SK-N-SH (cell line): ENCODE measurements around the gene ADAMTS10. TPM values are rescaled to one million over a fixed set of nuclear protein-coding genes. Genes with fewer than 3 reads are reported as not detected.

ENCODE experiments used
- CTCF ChIA-PET: fragments of 300-600, 350-600 bp; formaldehyde crosslinking; extraction: SDS; loops from one replicate; lab custom pipeline; 2021; lab: Yijun Ruan, JAX
- POLR2A ChIA-PET: fragments of 350-600 bp; sonication (Branson Sonifier 250); formaldehyde crosslinking; extraction: SDS; loops from one replicate; lab custom pipeline; 2020; ENCODE audit warnings: antibody characterized with exemption, inconsistent platforms; lab: Yijun Ruan, JAX
- DNase-seq: peaks from one replicate; pipeline ENCODE4 v3.0.0; 2012
- H2AFZ ChIP-seq: fragments of 200-600 bp; sonication (generic); 2 replicates; pipeline ENCODE4 v1.8.1; 2016; ENCODE audit warnings: antibody characterized with exemption, mild to moderate bottlenecking, low read depth
- H3F3A ChIP-seq: fragments of 200-600 bp; sonication (generic); replicated peaks from 2 replicates; pipeline ENCODE3; 2016; ENCODE audit warnings: antibody characterized with exemption, mild to moderate bottlenecking; ENCODE audit not compliant: insufficient read depth
- H3K27ac ChIP-seq, 2 experiments: fragments of 200-500 bp in 1 of 2; fragments of 200-600 bp in 1 of 2; sonication (Bioruptor generic) in 1 of 2; sonication (generic), shearing (Covaris generic) in 1 of 2; 2 replicates each; pipeline versions ENCODE4 v1.5.1 to v1.6.1; 2014 to 2016; ENCODE audit warnings: low read depth in 2 of 2, inconsistent platforms in 1 of 2, low read length in 1 of 2, mild to moderate bottlenecking in 1 of 2, mixed read lengths in 1 of 2
- H3K27me3 ChIP-seq: fragments of 200-600 bp; sonication (generic), shearing (Covaris generic); 2 replicates; pipeline ENCODE4 v1.6.1; 2016; ENCODE audit warnings: mixed run types; ENCODE audit not compliant: insufficient read depth
- H3K36me3 ChIP-seq, 2 experiments: fragments of 200-500 bp in 1 of 2; fragments of 200-600 bp in 1 of 2; sonication (Bioruptor generic) in 1 of 2; sonication (generic) in 1 of 2; replicated peaks in 1 of 2; 2 replicates each; pipeline versions ENCODE3 to v1.5.1; 2014 to 2016; ENCODE audit warnings: low read length in 1 of 2, mild to moderate bottlenecking in 1 of 2; ENCODE audit not compliant: insufficient read depth in 2 of 2, control insufficient read depth in 1 of 2
- H3K4me1 ChIP-seq, 2 experiments: fragments of 200-500 bp in 1 of 2; fragments of 200-600 bp in 1 of 2; sonication (Bioruptor generic) in 1 of 2; sonication (generic), shearing (Covaris generic) in 1 of 2; 2 replicates each; pipeline versions ENCODE4 v1.5.1 to v1.6.1; 2014 to 2016; ENCODE audit warnings: low read depth in 1 of 2, low read length in 1 of 2, mixed run types in 1 of 2; ENCODE audit not compliant: insufficient read depth in 2 of 2, control insufficient read depth in 1 of 2
- H3K4me2 ChIP-seq: fragments of 200-600 bp; sonication (generic), shearing (Covaris generic); 2 replicates; pipeline ENCODE4 v1.6.1; 2017; ENCODE audit warnings: mixed run types
- H3K4me3 ChIP-seq, 2 experiments: fragments of 200-500 bp in 1 of 2; fragments of 200-600 bp in 1 of 2; sonication (Bioruptor generic) in 1 of 2; sonication (generic), shearing (Covaris generic) in 1 of 2; 2 replicates each; pipeline versions ENCODE4 v1.5.1 to v1.8.1; 2014 to 2016; ENCODE audit warnings: low read depth in 2 of 2, inconsistent platforms in 1 of 2, low read length in 1 of 2, mild to moderate bottlenecking in 1 of 2, mixed read lengths in 1 of 2, moderate library complexity in 1 of 2
- H3K79me2 ChIP-seq: fragments of 200-600 bp; sonication (generic); 2 replicates; pipeline ENCODE4 v1.8.1; 2017; ENCODE audit warnings: mild to moderate bottlenecking; ENCODE audit not compliant: insufficient read depth
- H3K9ac ChIP-seq: fragments of 200-600 bp; sonication (generic); 2 replicates; pipeline ENCODE4 v1.6.1; 2017; ENCODE audit warnings: mixed run types
- H3K9me2 ChIP-seq: fragments of 200-600 bp; sonication (generic); 2 replicates; pipeline ENCODE4 v1.6.1; 2017; ENCODE audit warnings: mixed run types
- H3K9me3 ChIP-seq: fragments of 200-600 bp; sonication (generic); 2 replicates; pipeline ENCODE4 v1.6.1; 2017; ENCODE audit warnings: mixed run types, mild to moderate bottlenecking, moderate library complexity
- H4K20me1 ChIP-seq: fragments of 200-600 bp; sonication (generic); 2 replicates; pipeline ENCODE4 v1.6.1; 2017; ENCODE audit warnings: mild to moderate bottlenecking, mixed run types; ENCODE audit not compliant: insufficient read depth
- CHD2 ChIP-seq: fragments of 150-350 bp; IDR thresholded peaks from 2 replicates; pipeline ENCODE4 v1.6.1; 2018; ENCODE audit warnings: low read length; ENCODE audit not compliant: partially characterized antibody
- CTCF ChIP-seq: fragments of 200-600 bp; sonication (generic); IDR thresholded peaks from 2 replicates; pipeline ENCODE4 v1.6.1; 2017; ENCODE audit warnings: antibody characterized with exemption, mild to moderate bottlenecking, moderate library complexity
- EZH2phosphoT487 ChIP-seq: fragments of 200-600 bp; sonication (generic); IDR thresholded peaks from 2 replicates; pipeline ENCODE4 v1.6.1; 2017; ENCODE audit warnings: low read depth, mixed run types, mild to moderate bottlenecking, antibody characterized with exemption, moderate library complexity, borderline replicate concordance
- FOSL2 ChIP-seq: IDR thresholded peaks from 2 replicates; pipeline ENCODE4 v1.4.0; 2012; ENCODE audit warnings: low read depth, mild to moderate bottlenecking, moderate library complexity, borderline replicate concordance
- FOXJ3 ChIP-seq: sonication (generic); formaldehyde crosslinking; IDR thresholded peaks from 2 replicates; pipeline ENCODE4 v1.5.1; 2020; ENCODE audit warnings: mild to moderate bottlenecking, missing genetic modification reagents
- IRF3 ChIP-seq: fragments of 150-350 bp; IDR thresholded peaks from 2 replicates; pipeline ENCODE4 v1.6.1; 2016; ENCODE audit warnings: mild to moderate bottlenecking, low read depth, low read length
- JUND ChIP-seq: IDR thresholded peaks from 2 replicates; pipeline ENCODE4 v1.4.0; 2012
- MEF2A ChIP-seq: IDR thresholded peaks from 2 replicates; pipeline ENCODE4 v1.4.0; 2012; ENCODE audit warnings: low read depth, borderline replicate concordance
- NFIC ChIP-seq: IDR thresholded peaks from 2 replicates; pipeline ENCODE4 v1.4.0; 2012; ENCODE audit warnings: borderline replicate concordance
- POLR2AphosphoS5 ChIP-seq: IDR thresholded peaks from 2 replicates; pipeline ENCODE4 v1.6.1; 2012; ENCODE audit warnings: low read depth, low read length
- RCOR1 ChIP-seq: fragments of 150-350 bp; IDR thresholded peaks from 2 replicates; pipeline ENCODE4 v1.6.1; 2017; ENCODE audit warnings: antibody characterized with exemption, low read length
- REST ChIP-seq: IDR thresholded peaks from 2 replicates; pipeline ENCODE4 v1.6.1; 2012; ENCODE audit warnings: mild to moderate bottlenecking, low read depth, low read length, moderate library complexity
- RXRA ChIP-seq: IDR thresholded peaks from 2 replicates; pipeline ENCODE4 v1.4.0; 2012; ENCODE audit warnings: low read depth, mild to moderate bottlenecking, borderline replicate concordance
- SIN3A ChIP-seq: IDR thresholded peaks from 2 replicates; pipeline ENCODE4 v1.6.1; 2012; ENCODE audit warnings: low read depth, mild to moderate bottlenecking, low read length, moderate library complexity, borderline replicate concordance
- TAF1 ChIP-seq: IDR thresholded peaks from 2 replicates; pipeline ENCODE4 v1.6.1; 2012; ENCODE audit warnings: low read depth, mild to moderate bottlenecking, low read length, moderate library complexity, borderline replicate concordance
- TCF12 ChIP-seq: IDR thresholded peaks from 2 replicates; pipeline ENCODE4 v1.4.0; 2012
- TEAD4 ChIP-seq: IDR thresholded peaks from 2 replicates; pipeline ENCODE4 v1.4.0; 2012; ENCODE audit warnings: mild to moderate bottlenecking, borderline replicate concordance; ENCODE audit not compliant: insufficient read depth
- USF2 ChIP-seq: fragments of 150-350 bp; IDR thresholded peaks from 2 replicates; pipeline ENCODE4 v1.6.1; 2017; ENCODE audit warnings: antibody characterized with exemption, low read length, low read depth, borderline replicate concordance
- YY1 ChIP-seq: IDR thresholded peaks from 2 replicates; pipeline ENCODE4 v1.4.0; 2012; ENCODE audit warnings: low read depth, mild to moderate bottlenecking
- WGBS: methylation state at CpG from one replicate; pipeline ENCODE4 v1.1.6; 2017; ENCODE audit warnings: low lambda C conversion rate; 5-methylcytosine and 5-hydroxymethylcytosine counted together
- polyA plus RNA-seq, 3 experiments: library from polyadenylated mRNA; depleted of rRNA; stranded (reverse); fragments of >200 nt; gene quantifications; 2 replicates each; pipeline ENCODE4 v1.2.3, GENCODE V29; 2012

ADAMTS10 gene
- polyA plus RNA-seq, 1 of the 3 experiments (the other 2 are of a cell fraction) = 3.6 TPM

GRCh38 chr19:8601796-8602195 is 8.7 kb downstream of the ADAMTS10 start:
- 74% methylated on average over 5 of the region's 5 CpGs for WGBS

GRCh38 chr19:8600816-8601215 is 9.7 kb downstream of the ADAMTS10 start:
- H2AFZ ChIP-seq = no peak overlapping the region
- WGBS = 92% methylated on average over 15 of the region's 16 CpGs
- POLR2A ChIA-PET = no interaction called here
- no peaks in the 10 kb centered on the region for H3K9me3 ChIP-seq
- no peak overlapping the region for H3K9ac ChIP-seq
- H3K4me3 ChIP-seq = no peak overlapping the region
- CTCF ChIA-PET = interaction anchor here (6.3 kb wide), 1 partner anchor 22 kb away, joined by 45 read pairs; the partner anchor contains the start of gene MYO1F
- no peak overlapping the region for H3K27ac ChIP-seq
- DNase-seq = no peak
- no peaks in the 10 kb centered on the region for H3K27me3 ChIP-seq
- H3K79me2 ChIP-seq = no peaks in the 10 kb centered on the region
- H3K4me2 ChIP-seq = no peak overlapping the region
- no peaks in the 10 kb centered on the region for H3K9me2 ChIP-seq
- no peaks in the 10 kb centered on the region for H3K4me1 ChIP-seq
- no peaks in the 10 kb centered on the region for H3K36me3 ChIP-seq
- H3F3A ChIP-seq = no peaks in the 10 kb centered on the region
- H4K20me1 ChIP-seq = no peaks in the 10 kb centered on the region
- TF ChIP-seq REST (no peak), RXRA (no peak), RCOR1 (no peak), NFIC (no peak), TEAD4 (no peak), TCF12 (no peak), FOSL2 (no peak), IRF3 (no peak), FOXJ3 (CRISPR knock-in tag) (no peak), YY1 (no peak)

More at GRCh38 chr19:8601796-8602195, 8.7 kb downstream of the ADAMTS10 start:
- no peaks in the 10 kb centered on the region for H3K9me2 ChIP-seq
- no peaks in the 10 kb centered on the region for H3F3A ChIP-seq
- no peaks in the 10 kb centered on the region for H4K20me1 ChIP-seq
- no peak overlapping the region for H2AFZ ChIP-seq
- ChIA-PET POLR2A (no interaction called here), CTCF (interaction anchor here (6.3 kb wide), 1 partner anchor 23 kb away, joined by 45 read pairs; the partner anchor contains the start of gene MYO1F)
- no peak overlapping the region for H3K4me2 ChIP-seq
- no peak for DNase-seq
- no peak overlapping the region for H3K4me3 ChIP-seq
- H3K9me3 ChIP-seq = no peaks in the 10 kb centered on the region
- no peaks in the 10 kb centered on the region for H3K27me3 ChIP-seq
- no peak overlapping the region for H3K9ac ChIP-seq
- no peaks in the 10 kb centered on the region for H3K36me3 ChIP-seq
- TF ChIP-seq POLR2AphosphoS5 = no peak
- TF ChIP-seq RXRA = no peak
- no peak for TF ChIP-seq CHD2
- no peak for TF ChIP-seq EZH2phosphoT487
- no peak for TF ChIP-seq CTCF
- TF ChIP-seq FOSL2 = no peak
- no peak for TF ChIP-seq JUND
- no peak for TF ChIP-seq TAF1
- no peak for TF ChIP-seq MEF2A
- no peak for TF ChIP-seq USF2
- no peak for TF ChIP-seq TEAD4
- TF ChIP-seq SIN3A = no peak
- no peaks in the 10 kb centered on the region for H3K79me2 ChIP-seq
- H3K4me1 ChIP-seq = no peaks in the 10 kb centered on the region
- no peak overlapping the region for H3K27ac ChIP-seq
